GM12801 (cell line): ENCODE measurements around the gene CLIC6.

Source experiments
- TF ChIP-seq, protein P1 (sequence below): IDR thresholded peaks from one replicate; pipeline ENCODE4 v1.5.1; 2011; ENCODE audit warnings: control low read depth; ENCODE audit not compliant: insufficient read length; ENCODE audit errors: extremely low read depth

Gene CLIC6

DNA sequence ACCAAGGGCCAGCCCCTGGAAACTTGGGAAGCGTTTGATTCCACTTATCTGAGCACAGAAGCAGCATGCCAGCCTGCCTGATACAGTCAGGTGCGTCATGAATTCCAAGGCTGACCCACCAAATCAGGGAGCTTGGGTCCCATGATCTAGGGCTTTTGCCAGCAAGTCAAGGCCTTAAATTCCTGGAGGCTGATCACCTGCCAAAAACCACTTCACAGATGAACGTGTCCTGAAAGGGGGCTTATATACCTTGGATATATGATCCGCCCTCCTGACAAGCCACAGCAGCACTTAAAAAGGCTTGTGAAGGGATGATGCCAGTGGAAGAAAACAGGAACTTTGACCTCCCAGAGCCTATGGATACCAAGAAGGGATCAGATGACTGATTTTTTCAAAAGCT lies 24.0 kb upstream of the CLIC6 start:
- TF ChIP-seq, protein P1, sequence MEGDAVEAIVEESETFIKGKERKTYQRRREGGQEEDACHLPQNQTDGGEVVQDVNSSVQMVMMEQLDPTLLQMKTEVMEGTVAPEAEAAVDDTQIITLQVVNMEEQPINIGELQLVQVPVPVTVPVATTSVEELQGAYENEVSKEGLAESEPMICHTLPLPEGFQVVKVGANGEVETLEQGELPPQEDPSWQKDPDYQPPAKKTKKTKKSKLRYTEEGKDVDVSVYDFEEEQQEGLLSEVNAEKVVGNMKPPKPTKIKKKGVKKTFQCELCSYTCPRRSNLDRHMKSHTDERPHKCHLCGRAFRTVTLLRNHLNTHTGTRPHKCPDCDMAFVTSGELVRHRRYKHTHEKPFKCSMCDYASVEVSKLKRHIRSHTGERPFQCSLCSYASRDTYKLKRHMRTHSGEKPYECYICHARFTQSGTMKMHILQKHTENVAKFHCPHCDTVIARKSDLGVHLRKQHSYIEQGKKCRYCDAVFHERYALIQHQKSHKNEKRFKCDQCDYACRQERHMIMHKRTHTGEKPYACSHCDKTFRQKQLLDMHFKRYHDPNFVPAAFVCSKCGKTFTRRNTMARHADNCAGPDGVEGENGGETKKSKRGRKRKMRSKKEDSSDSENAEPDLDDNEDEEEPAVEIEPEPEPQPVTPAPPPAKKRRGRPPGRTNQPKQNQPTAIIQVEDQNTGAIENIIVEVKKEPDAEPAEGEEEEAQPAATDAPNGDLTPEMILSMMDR = no peak

DNA sequence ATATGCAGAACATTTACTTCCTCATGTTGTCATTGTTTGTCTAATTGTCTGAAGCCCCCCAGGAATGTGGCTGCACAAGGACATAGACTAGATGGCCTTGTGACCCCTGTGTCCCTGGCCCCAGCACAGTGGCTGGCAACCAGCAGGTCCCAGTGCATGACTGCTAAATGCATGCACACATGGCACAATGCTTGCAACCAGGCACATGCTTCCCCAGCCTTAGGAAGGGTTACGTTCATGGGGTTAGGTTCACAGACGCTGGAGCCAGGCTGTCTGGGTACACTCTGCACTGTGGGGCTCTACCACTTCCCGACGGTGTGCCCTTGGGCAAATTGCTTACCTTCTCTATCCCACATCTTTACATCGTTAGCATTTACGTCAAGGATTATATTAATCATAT lies 21.2 kb upstream of the CLIC6 start:
- TF ChIP-seq, protein P1 = no peak

DNA sequence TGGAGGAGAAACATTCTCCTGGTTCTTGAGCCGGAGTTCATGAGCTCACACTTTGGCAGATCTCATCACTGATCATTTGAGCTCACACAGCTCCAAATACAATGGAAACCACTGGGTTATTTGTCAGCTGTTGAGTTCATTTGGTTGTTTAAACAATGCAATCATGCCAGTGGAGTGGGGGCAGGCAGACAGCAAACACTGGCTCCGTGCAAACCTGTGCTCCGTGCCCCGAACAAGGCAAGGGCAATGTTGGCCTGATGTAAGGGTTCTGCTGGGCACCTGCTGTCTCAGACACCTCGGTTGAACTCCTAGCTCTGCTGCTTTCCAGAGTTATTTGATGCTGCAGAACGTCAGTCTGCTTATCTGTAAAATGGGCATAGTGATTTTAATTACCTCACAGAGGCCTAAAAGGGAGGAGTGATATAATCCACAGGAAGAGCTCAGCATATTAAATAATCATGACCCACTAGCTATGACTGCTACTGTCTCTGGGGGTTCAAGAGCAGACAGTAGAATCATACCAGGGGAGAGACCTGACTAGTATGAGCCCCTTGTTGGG lies 20.0 kb upstream of the CLIC6 start:
- TF ChIP-seq, protein P1 = no peak

DNA sequence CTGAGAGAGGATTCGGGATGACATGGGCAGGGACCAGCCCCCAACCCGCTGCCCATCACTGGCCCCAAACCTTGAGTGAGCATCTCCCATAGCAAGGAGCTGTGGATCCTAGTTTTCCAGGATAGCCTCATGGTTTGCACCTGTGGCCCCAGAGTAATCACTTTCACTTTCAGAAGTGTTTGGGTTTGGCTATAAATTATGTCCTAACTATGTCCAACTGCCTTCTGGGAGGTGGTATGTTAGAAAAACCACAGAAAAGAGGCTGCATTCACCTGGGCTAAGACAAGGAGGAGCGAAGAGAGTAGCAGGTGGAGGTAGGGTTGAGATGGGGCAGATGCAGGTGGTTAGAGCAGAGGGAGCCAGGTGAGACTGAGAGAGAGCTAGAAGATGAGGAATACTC lies 19.4 kb upstream of the CLIC6 start:
- TF ChIP-seq, protein P1 = no peak

DNA sequence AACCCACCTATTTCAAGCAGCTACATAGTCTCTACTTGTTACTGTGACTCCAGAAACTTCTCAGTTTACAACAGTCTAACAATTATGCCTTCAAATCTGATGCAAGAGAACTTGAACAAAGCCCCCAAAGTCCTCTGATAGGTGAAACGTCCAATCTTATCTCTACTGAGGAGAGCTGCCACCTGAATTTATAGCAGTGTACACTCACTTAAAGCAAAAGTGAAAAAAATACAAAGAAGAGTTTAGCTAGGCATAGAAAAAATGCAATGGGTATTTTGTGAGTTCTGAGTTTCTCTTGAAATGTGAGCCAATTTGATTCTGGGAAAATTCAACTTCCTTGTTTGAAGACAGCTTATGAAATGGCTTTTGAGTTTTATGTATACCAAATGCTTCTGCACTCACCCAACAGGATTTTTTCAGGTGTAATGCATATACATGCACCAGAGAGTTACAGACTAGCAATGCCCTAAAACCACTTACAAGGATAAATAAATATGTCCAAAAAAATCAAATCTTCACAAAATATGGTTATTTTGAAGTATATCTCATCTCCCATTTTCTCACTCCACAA lies 17.8 kb upstream of the CLIC6 start:
- TF ChIP-seq, protein P1 = no peak

DNA sequence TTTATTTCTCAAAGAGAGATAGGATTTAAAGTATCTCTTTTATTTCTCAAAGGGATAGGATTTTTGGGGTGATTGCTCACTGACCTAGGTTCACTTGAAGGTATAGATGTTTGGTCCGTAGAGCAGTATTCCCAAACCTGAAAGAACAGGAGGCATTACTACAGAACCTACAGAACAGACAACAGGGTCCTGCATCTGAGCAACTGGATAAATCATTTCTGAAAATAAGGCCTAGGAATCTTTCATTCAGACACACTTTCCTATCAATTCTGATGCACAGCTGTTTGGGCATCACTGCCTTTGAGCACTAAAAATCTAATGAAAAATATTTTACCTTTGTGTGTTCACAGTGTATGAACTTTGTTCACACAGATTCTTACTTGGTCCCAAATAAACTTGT lies 17.2 kb upstream of the CLIC6 start:
- TF ChIP-seq, protein P1 = no peak

DNA sequence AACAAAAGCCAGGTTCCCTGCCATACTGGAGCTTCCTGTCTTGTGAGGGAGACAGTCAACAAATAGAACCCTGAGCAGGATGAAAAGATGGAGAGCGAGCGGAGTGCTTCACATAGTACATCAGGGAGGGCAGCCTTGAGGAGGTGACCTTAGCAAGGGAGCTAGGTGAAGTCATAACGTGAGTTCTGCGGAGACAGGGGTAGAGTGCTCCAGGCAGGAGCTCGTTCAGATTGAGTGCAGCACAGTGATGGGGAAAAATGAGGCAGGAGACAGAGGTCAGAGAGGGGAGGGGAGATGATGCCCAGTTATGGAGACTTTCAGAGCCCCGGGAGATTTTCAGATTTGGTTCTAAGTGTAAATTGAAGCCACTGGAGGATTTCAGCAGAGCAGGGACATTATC lies 15.3 kb upstream of the CLIC6 start:
- TF ChIP-seq, protein P1 = no peak
